Neuronal stem cell (in vitro differentiated cells): ENCODE results near the gene HLA-E.

ENCODE experiments used
- DNase-seq: peaks from one replicate; pipeline ENCODE4 v3.0.0-alpha.2; 2013; ENCODE audit warnings: low spot score
- H2AFZ ChIP-seq: one replicate; pipeline ENCODE4 v1.6.1; 2013; ENCODE audit warnings: mild to moderate bottlenecking, low read length, inconsistent platforms
- H2AK5ac ChIP-seq: 2 replicates; pipeline ENCODE4 v1.6.1; 2013; ENCODE audit warnings: low read depth, mild to moderate bottlenecking, inconsistent platforms, low read length, moderate library complexity, mixed read lengths
- H2BK120ac ChIP-seq: 2 replicates; pipeline ENCODE4 v1.6.1; 2013; ENCODE audit warnings: low read depth, mild to moderate bottlenecking, inconsistent platforms, low read length, moderate library complexity, mixed read lengths
- H2BK12ac ChIP-seq: one replicate; pipeline ENCODE4 v1.6.1; 2013; ENCODE audit warnings: low read length, inconsistent platforms
- H2BK15ac ChIP-seq: 2 replicates; pipeline ENCODE4 v1.6.1; 2013; ENCODE audit warnings: mild to moderate bottlenecking, low read length, inconsistent platforms, mixed read lengths
- H2BK5ac ChIP-seq: one replicate; pipeline ENCODE4 v1.6.1; 2013; ENCODE audit warnings: inconsistent platforms, mild to moderate bottlenecking, low read length, moderate library complexity
- H3K14ac ChIP-seq: one replicate; pipeline ENCODE4 v1.6.1; 2013; ENCODE audit warnings: low read length, inconsistent platforms
- H3K18ac ChIP-seq: 2 replicates; pipeline ENCODE4 v1.6.1; 2013; ENCODE audit warnings: low read length, inconsistent platforms
- H3K23ac ChIP-seq: 2 replicates; pipeline ENCODE4 v1.6.1; 2013; ENCODE audit warnings: low read depth, mild to moderate bottlenecking, mixed read lengths, low read length, inconsistent platforms; ENCODE audit not compliant: poor library complexity
- H3K27ac ChIP-seq: replicated peaks from 3 replicates; pipeline ENCODE4 v1.5.1; 2013; ENCODE audit warnings: low read length, inconsistent platforms
- H3K27me3 ChIP-seq, 3 experiments: 2 replicates each; pipeline ENCODE4 v1.6.1; 2013; ENCODE audit warnings: low read length in 3 of 3, mild to moderate bottlenecking in 2 of 3, inconsistent platforms in 1 of 3, low read depth in 1 of 3, mixed read lengths in 1 of 3, moderate library complexity in 1 of 3; ENCODE audit not compliant: control insufficient read depth in 3 of 3, insufficient read depth in 3 of 3
- H3K36me3 ChIP-seq, 2 donors: replicated peaks in 1 of 2; 2 replicates each; pipeline ENCODE4 v1.6.1; 2013; ENCODE audit warnings: low read length in 2 of 2; ENCODE audit not compliant: control insufficient read depth in 2 of 2, insufficient read depth in 2 of 2
- H3K4ac ChIP-seq: 2 replicates; pipeline ENCODE4 v1.6.1; 2013; ENCODE audit warnings: inconsistent platforms, mild to moderate bottlenecking, low read length, moderate library complexity
- H3K4me1 ChIP-seq, 2 donors: 1 replicate in 1 of 2; 2 replicates in 1 of 2; pipeline ENCODE4 v1.6.1; 2013; ENCODE audit warnings: low read length in 2 of 2, low read depth in 1 of 2; ENCODE audit not compliant: control insufficient read depth in 2 of 2, insufficient read depth in 1 of 2
- H3K4me2 ChIP-seq: one replicate; pipeline ENCODE4 v1.6.1; 2013; ENCODE audit warnings: mild to moderate bottlenecking, low read length, inconsistent platforms; ENCODE audit not compliant: insufficient read depth, poor library complexity, severe bottlenecking
- H3K4me3 ChIP-seq, 2 donors: 2 replicates each; pipeline ENCODE4 v1.5.1; 2013; ENCODE audit warnings: low read length in 2 of 2, mild to moderate bottlenecking in 2 of 2, inconsistent platforms in 1 of 2, moderate library complexity in 1 of 2
- H3K79me1 ChIP-seq: one replicate; pipeline ENCODE4 v1.6.1; 2013; ENCODE audit warnings: low read depth, mild to moderate bottlenecking, inconsistent platforms, low read length, moderate library complexity
- H3K9ac ChIP-seq: one replicate; pipeline ENCODE4 v1.6.1; 2013; ENCODE audit warnings: mild to moderate bottlenecking, low read depth, low read length, inconsistent platforms; ENCODE audit not compliant: poor library complexity
- H3K9me3 ChIP-seq, 2 donors: replicated peaks in 1 of 2; 2 replicates each; pipeline versions ENCODE3 to v1.6.1; 2013; ENCODE audit warnings: low read length in 2 of 2, mild to moderate bottlenecking in 2 of 2, inconsistent platforms in 1 of 2, low read depth in 1 of 2, mixed read lengths in 1 of 2, moderate library complexity in 1 of 2; ENCODE audit not compliant: control insufficient read depth in 2 of 2, insufficient read depth in 1 of 2
- H4K8ac ChIP-seq: one replicate; pipeline ENCODE4 v1.6.1; 2013; ENCODE audit warnings: low read depth, mild to moderate bottlenecking, inconsistent platforms, low read length, moderate library complexity
- H4K91ac ChIP-seq: one replicate; pipeline ENCODE4 v1.6.1; 2013; ENCODE audit warnings: low read length, low read depth, mild to moderate bottlenecking, inconsistent platforms; ENCODE audit not compliant: poor library complexity
- WGBS, 2 donors: extraction: QIAGEN DNeasy Blood & Tissue Kit; methylation state at CpG; one replicate each; pipeline ENCODE4 v1.1.7; 2013; ENCODE audit warnings: missing lambda C conversion rate in 2 of 2, mixed read lengths in 1 of 2; ENCODE audit not compliant: insufficient read length in 2 of 2, insufficient replicate concordance in 1 of 2; ENCODE audit errors: extremely low coverage in 2 of 2; 5-methylcytosine and 5-hydroxymethylcytosine counted together

Gene HLA-E

DNA sequence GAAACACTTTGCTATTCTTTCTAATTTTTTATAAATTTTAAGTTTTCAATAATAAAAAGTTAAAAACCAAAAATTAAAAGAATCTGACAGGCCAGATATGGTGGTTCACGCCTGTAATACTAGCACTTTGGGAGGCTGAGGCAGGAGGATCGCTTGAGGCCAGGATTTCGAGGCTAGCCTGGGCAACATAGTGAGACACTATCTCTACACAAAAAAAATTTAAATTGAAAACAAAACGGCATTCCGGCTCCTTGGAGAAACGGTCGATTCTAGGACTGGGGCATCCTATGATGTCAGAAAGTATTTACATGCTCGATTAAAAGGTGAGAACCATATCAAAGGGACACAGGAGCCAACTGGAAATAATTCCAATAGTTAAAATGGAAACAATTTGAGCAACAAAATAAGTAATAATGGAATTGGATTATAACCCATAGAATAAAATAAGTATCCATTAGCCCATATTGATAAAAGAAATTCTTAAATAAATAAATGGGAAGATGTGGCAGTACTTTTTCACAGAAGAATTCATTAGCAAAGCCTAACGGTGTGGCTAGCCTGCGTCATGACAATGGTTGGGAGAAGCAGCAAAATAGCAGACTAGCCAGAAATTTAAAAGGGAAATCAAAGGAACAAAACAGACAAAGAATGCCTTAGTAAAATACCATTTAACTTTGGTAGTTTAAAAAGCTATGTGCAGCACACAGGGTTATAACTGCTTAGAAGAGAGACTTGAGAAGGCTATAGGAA lies 21.3 kb downstream of the HLA-E start:
- H3K4me2 ChIP-seq, result no peak overlapping the region
- H2AK5ac ChIP-seq, result no peak overlapping the region
- H3K36me3 ChIP-seq, result no peaks in the 10 kb centered on the region
- no peak overlapping the region for H3K14ac ChIP-seq
- no peak overlapping the region for H3K4me3 ChIP-seq
- no peak overlapping the region for H3K18ac ChIP-seq
- no peak overlapping the region for H2BK15ac ChIP-seq
- H2BK120ac ChIP-seq, result no peak overlapping the region
- H3K9me3 ChIP-seq, result no peaks in the 10 kb centered on the region
- H3K79me1 ChIP-seq, result no peaks in the 10 kb centered on the region
- no CpG with 5 or more reads among the region's 10 CpGs for WGBS, 2 donors
- H4K91ac ChIP-seq, result no peak overlapping the region
- H3K23ac ChIP-seq, result no peak overlapping the region
- H2BK12ac ChIP-seq, result no peak overlapping the region
- no peak for DNase-seq
- no peak overlapping the region for H2BK5ac ChIP-seq
- no peak overlapping the region for H3K27ac ChIP-seq
- no peak overlapping the region for H3K4ac ChIP-seq
- peaks cover 0 to 10% (median 0%) of the 10 kb centered on the region in 3 experiments for H3K27me3 ChIP-seq
- H4K8ac ChIP-seq, result no peak overlapping the region
- peaks cover 3 to 5% of the 10 kb centered on the region in 2 donors for H3K4me1 ChIP-seq
- peak overlapping the region; percentile 88 for H2AFZ ChIP-seq
- H3K9ac ChIP-seq, result no peak overlapping the region

DNA sequence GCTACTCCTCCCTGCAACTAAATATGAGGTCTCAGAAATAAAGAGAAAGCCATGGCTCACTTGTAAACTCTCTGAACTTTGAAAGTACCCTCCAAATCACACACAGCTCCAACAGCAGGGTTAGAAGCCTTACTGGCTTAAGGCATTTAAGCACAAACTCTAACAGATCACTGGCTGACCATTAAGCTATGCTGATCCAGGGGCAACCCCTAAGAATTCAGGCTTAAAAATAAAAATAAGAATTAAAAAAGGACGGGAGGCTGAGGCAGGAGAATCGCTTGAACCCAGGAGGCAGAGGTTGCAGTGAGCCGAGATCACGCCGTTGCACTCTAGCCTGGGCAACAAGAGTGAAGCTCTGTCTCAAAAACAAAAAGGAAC lies 21.8 kb downstream of the HLA-E start:
- H3K9me3 ChIP-seq, result peaks cover 0 to 3% of the 10 kb centered on the region in 2 donors
- no peak overlapping the region for H2BK15ac ChIP-seq
- no peak overlapping the region for H3K4me3 ChIP-seq
- no peak overlapping the region for H3K9ac ChIP-seq
- H4K91ac ChIP-seq, result no peak overlapping the region
- H3K79me1 ChIP-seq, result no peaks in the 10 kb centered on the region
- H3K4me2 ChIP-seq, result no peak overlapping the region
- no peak overlapping the region for H4K8ac ChIP-seq
- no peaks in the 10 kb centered on the region for H3K36me3 ChIP-seq
- WGBS, 2 donors, result no CpG with 5 or more reads among the region's 5 CpGs
- no peak overlapping the region for H3K14ac ChIP-seq
- H3K4ac ChIP-seq, result no peak overlapping the region
- H2AK5ac ChIP-seq, result no peak overlapping the region
- H3K27ac ChIP-seq, result no peak overlapping the region
- H3K23ac ChIP-seq, result no peak overlapping the region
- H2BK120ac ChIP-seq, result no peak overlapping the region
- H3K27me3 ChIP-seq, result peaks cover 0 to 10% (median 0%) of the 10 kb centered on the region in 3 experiments
- no peak overlapping the region for H2BK12ac ChIP-seq
- no peak overlapping the region for H3K18ac ChIP-seq
- peak overlapping the region; percentile 88 for H2AFZ ChIP-seq
- H2BK5ac ChIP-seq, result no peak overlapping the region
- peaks cover 3 to 5% of the 10 kb centered on the region in 2 donors for H3K4me1 ChIP-seq
- no peak for DNase-seq

DNA sequence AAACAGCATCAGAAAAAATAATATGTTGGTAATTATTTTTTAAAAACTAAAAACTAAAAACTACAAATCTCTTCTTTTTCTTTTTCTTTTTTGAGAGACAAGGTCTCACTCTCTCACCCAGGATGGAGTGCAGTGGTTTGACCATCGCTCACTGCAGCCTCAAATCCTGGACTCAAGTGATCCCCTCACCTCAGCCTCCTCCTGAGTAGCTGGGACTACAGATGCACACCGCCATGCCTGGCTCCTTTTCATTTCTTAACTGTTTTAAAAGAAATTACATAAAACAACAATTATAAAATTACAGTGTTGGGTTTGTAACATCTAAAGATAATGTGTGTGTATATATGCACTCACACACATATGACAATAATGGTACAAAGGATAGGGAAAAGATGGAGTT lies 24.1 kb downstream of the HLA-E start:
- H4K91ac ChIP-seq, result no peak overlapping the region
- WGBS, 2 donors, result no CpG with 5 or more reads among the region's 2 CpGs
- H3K79me1 ChIP-seq, result no peaks in the 10 kb centered on the region
- H3K27me3 ChIP-seq, result peaks cover 0 to 9% (median 0%) of the 10 kb centered on the region in 3 experiments
- H2BK12ac ChIP-seq, result no peak overlapping the region
- H3K36me3 ChIP-seq, result no peaks in the 10 kb centered on the region
- no peak for DNase-seq
- peaks cover 0 to 5% of the 10 kb centered on the region in 2 donors for H3K9me3 ChIP-seq
- H3K18ac ChIP-seq, result no peak overlapping the region
- no peak overlapping the region for H2BK120ac ChIP-seq
- peaks cover 4 to 5% of the 10 kb centered on the region in 2 donors for H3K4me1 ChIP-seq
- no peak overlapping the region for H2BK15ac ChIP-seq
- no peak overlapping the region for H3K4ac ChIP-seq
- H3K27ac ChIP-seq, result no peak overlapping the region
- H2BK5ac ChIP-seq, result no peak overlapping the region
- H2AK5ac ChIP-seq, result no peak overlapping the region
- H3K9ac ChIP-seq, result no peak overlapping the region
- no peak overlapping the region for H3K4me2 ChIP-seq
- no peak overlapping the region for H2AFZ ChIP-seq
- H3K4me3 ChIP-seq, result no peak overlapping the region
- no peak overlapping the region for H3K23ac ChIP-seq
- no peak overlapping the region for H4K8ac ChIP-seq
- no peak overlapping the region for H3K14ac ChIP-seq

DNA sequence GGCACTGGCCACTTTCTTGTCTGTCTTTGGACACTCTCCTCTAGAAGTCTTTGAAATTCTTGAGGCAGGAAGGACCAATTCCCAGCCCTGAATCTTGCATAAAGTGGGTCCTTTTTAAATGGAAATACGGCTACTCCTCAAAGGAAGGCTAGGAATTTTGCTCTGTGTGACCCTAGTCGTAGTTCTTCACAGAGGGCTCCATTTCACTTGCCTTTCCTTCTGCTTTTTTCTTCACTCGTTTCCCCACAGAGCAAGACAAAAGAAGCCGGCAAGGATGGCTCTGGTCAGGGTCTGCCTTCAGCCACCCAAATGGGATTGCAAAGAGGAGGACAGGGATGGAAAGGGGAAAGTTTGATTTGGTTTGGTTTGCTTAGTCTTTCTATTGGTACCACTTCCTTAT lies 25.8 kb downstream of the HLA-E start:
- no peaks in the 10 kb centered on the region for H3K36me3 ChIP-seq
- H2BK120ac ChIP-seq, result no peak overlapping the region
- no peaks in the 10 kb centered on the region for H3K27me3 ChIP-seq
- no CpG with 5 or more reads among the region's 4 CpGs for WGBS, 2 donors
- H3K9ac ChIP-seq, result no peak overlapping the region
- no peak overlapping the region for H4K91ac ChIP-seq
- H2BK5ac ChIP-seq, result no peak overlapping the region
- H3K18ac ChIP-seq, result no peak overlapping the region
- no peak overlapping the region for H2BK15ac ChIP-seq
- peaks cover 0 to 7% of the 10 kb centered on the region in 2 donors for H3K9me3 ChIP-seq
- H4K8ac ChIP-seq, result no peak overlapping the region
- no peak overlapping the region for H3K4me3 ChIP-seq
- H2AFZ ChIP-seq, result peak overlapping the region; percentile 77
- H2AK5ac ChIP-seq, result no peak overlapping the region
- H3K4me2 ChIP-seq, result no peak overlapping the region
- H3K4ac ChIP-seq, result no peak overlapping the region
- peaks cover 4 to 5% of the 10 kb centered on the region in 2 donors for H3K4me1 ChIP-seq
- no peak overlapping the region for H3K23ac ChIP-seq
- H2BK12ac ChIP-seq, result no peak overlapping the region
- DNase-seq, result no peak
- H3K27ac ChIP-seq, result no peak overlapping the region
- H3K79me1 ChIP-seq, result no peaks in the 10 kb centered on the region
- H3K14ac ChIP-seq, result no peak overlapping the region
